ENCODE results near the gene NLGN4X.

- no peak for TF ChIP-seq CTCF (IDR thresholded peaks at IDR 0.05; ENCODE audit: low read length)
- TF ChIP-seq EZH2 (IDR thresholded peaks at IDR 0.05; ENCODE audit: borderline replicate concordance, low read length): no peak
Measured at GRCh38 chrX:6029014-6029413, 199.7 kb downstream of the NLGN4X start.

Data from OCI-LY1 (cell line).